ENCODE results near the gene ARFRP1. TPM values are rescaled to one million over a fixed set of nuclear protein-coding genes. Genes with fewer than 3 reads are reported as not detected.

ARFRP1 gene
- total RNA-seq, 1 experiment from 2014 or later: 71.2 TPM

DNA sequence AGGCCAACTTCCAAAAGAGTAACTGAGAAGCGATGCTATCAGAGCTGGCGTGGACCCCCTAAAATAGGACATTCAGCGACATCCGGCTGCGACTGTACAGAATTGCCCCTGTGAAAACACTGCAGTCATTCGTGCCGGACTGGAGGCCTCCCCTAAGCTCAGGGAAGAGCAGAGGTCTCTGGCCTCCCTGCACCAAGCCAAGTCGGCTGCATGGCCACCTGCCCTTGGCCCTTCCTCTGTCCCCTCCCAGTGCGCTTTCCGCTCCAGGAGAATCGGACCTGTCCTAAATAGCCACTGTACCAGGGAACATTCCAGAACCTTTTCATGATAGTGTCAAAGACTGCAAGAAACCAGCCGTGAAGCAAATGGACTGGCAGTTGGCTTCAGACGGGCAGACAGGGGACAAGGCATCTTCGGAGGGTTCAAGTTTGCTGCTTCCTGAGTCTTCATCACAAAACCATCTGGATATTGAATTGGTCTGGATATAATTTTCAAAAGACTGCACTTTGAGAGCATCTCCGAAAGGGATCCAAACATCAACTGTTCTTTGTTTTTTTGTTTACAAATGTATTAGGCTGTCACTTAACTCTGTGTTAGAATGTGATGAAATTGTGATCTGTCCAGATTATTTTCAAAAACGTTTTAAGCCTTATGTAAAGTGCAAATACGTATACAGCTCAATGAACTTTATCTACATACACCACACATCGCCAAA lies 48.3 kb upstream of the ARFRP1 start:
- H3K36me3 ChIP-seq (ENCODE audit: low read depth, low read length): no peaks in the 10 kb centered on the region
- H3K4me1 ChIP-seq (ENCODE audit: insufficient read depth, low read length): no peaks in the 10 kb centered on the region
- ATAC-seq (no peak), DNase-seq (no peak)
- no peaks in the 10 kb centered on the region for H3K79me2 ChIP-seq (ENCODE audit: low read length)
- no peak overlapping the region for H3K4me2 ChIP-seq (ENCODE audit: low read length)
- H3K27me3 ChIP-seq (ENCODE audit: low read length): no peaks in the 10 kb centered on the region
- no peaks in the 10 kb centered on the region for H3K9me2 ChIP-seq (replicated peaks; ENCODE audit: low read length)
- H3K27ac ChIP-seq (ENCODE audit: low read length): no peak overlapping the region
- no peak for TF ChIP-seq EZH2 (IDR thresholded peaks at IDR 0.05; ENCODE audit: low read length, unreplicated experiment)
- TF ChIP-seq EZH2phosphoT487 (IDR thresholded peaks at IDR 0.05; ENCODE audit: borderline replicate concordance, low read length): no peak
- H3K9me3 ChIP-seq (ENCODE audit: low read length): no peaks in the 10 kb centered on the region
- ChIA-PET CTCF (no interaction called here), POLR2A (ENCODE audit: unreplicated experiment) (no interaction called here)
- no TSS peak for BruUV-seq (replicated peaks)
- H4K20me1 ChIP-seq (ENCODE audit: low read length): no peaks in the 10 kb centered on the region
- no peak overlapping the region for H3K4me3 ChIP-seq (ENCODE audit: low read length)
- intact Hi-C loops (cut with micrococcal nuclease): no loop called here
- H3K9ac ChIP-seq (ENCODE audit: low read length): no peak overlapping the region
- no peak overlapping the region for H2AFZ ChIP-seq (ENCODE audit: low read length)
- H3F3A ChIP-seq (ENCODE audit: low read length, unreplicated experiment): no peaks in the 10 kb centered on the region

GRCh38 chr20:63754008-63754407 lies 46.2 kb upstream of the ARFRP1 start:
- Histone ChIP-seq H3K4me3 (ENCODE audit: low read length) (no peak overlapping the region), H3K79me2 (ENCODE audit: low read length) (no peaks in the 10 kb centered on the region), H3K9me2 (replicated peaks; ENCODE audit: low read length) (no peaks in the 10 kb centered on the region), H3K4me2 (ENCODE audit: low read length) (no peak overlapping the region), H4K20me1 (ENCODE audit: low read length) (no peaks in the 10 kb centered on the region), H3K27me3 (ENCODE audit: low read length) (no peaks in the 10 kb centered on the region), H3F3A (ENCODE audit: low read length, unreplicated experiment) (no peaks in the 10 kb centered on the region), H3K4me1 (ENCODE audit: insufficient read depth, low read length) (no peaks in the 10 kb centered on the region), H3K36me3 (ENCODE audit: low read depth, low read length) (no peaks in the 10 kb centered on the region), H3K9me3 (ENCODE audit: low read length) (no peaks in the 10 kb centered on the region), H2AFZ (ENCODE audit: low read length) (no peak overlapping the region), H3K9ac (ENCODE audit: low read length) (no peak overlapping the region), H3K27ac (ENCODE audit: low read length) (no peak overlapping the region)
- intact Hi-C loops (cut with micrococcal nuclease): no loop called here
- DNase-seq: no peak
- TF ChIP-seq, protein P1, sequence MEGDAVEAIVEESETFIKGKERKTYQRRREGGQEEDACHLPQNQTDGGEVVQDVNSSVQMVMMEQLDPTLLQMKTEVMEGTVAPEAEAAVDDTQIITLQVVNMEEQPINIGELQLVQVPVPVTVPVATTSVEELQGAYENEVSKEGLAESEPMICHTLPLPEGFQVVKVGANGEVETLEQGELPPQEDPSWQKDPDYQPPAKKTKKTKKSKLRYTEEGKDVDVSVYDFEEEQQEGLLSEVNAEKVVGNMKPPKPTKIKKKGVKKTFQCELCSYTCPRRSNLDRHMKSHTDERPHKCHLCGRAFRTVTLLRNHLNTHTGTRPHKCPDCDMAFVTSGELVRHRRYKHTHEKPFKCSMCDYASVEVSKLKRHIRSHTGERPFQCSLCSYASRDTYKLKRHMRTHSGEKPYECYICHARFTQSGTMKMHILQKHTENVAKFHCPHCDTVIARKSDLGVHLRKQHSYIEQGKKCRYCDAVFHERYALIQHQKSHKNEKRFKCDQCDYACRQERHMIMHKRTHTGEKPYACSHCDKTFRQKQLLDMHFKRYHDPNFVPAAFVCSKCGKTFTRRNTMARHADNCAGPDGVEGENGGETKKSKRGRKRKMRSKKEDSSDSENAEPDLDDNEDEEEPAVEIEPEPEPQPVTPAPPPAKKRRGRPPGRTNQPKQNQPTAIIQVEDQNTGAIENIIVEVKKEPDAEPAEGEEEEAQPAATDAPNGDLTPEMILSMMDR (conservative IDR thresholded peaks at IDR 0.05; ENCODE audit: low read depth, low read length): no peak
- no peak for TF ChIP-seq EZH2phosphoT487 (IDR thresholded peaks at IDR 0.05; ENCODE audit: borderline replicate concordance, low read length)
- TF ChIP-seq EZH2 (IDR thresholded peaks at IDR 0.05; ENCODE audit: low read length, unreplicated experiment): no peak
- ChIA-PET CTCF (no interaction called here), POLR2A (ENCODE audit: unreplicated experiment) (no interaction called here)
- BruUV-seq (replicated peaks): no TSS peak
- ATAC-seq: no peak

- ChIA-PET POLR2A (ENCODE audit: unreplicated experiment) (no interaction called here), CTCF (no interaction called here)
- H3K27ac ChIP-seq (ENCODE audit: low read length): no peak overlapping the region
- BruUV-seq (replicated peaks): no TSS peak
- H3K36me3 ChIP-seq (ENCODE audit: low read depth, low read length): no peaks in the 10 kb centered on the region
- intact Hi-C loops (cut with micrococcal nuclease): no loop called here
- ATAC-seq: no peak
- DNase-seq: no peak
- no peaks in the 10 kb centered on the region for H3F3A ChIP-seq (ENCODE audit: low read length, unreplicated experiment)
- no peaks in the 10 kb centered on the region for H3K27me3 ChIP-seq (ENCODE audit: low read length)
- H3K4me3 ChIP-seq (ENCODE audit: low read length): no peak overlapping the region
- no peaks in the 10 kb centered on the region for H3K4me1 ChIP-seq (ENCODE audit: insufficient read depth, low read length)
- H3K4me2 ChIP-seq (ENCODE audit: low read length): no peak overlapping the region
- H3K9ac ChIP-seq (ENCODE audit: low read length): no peak overlapping the region
- TF ChIP-seq, protein P1 (conservative IDR thresholded peaks at IDR 0.05; ENCODE audit: low read depth, low read length): no peak
- TF ChIP-seq EZH2 (IDR thresholded peaks at IDR 0.05; ENCODE audit: low read length, unreplicated experiment): no peak
- TF ChIP-seq EZH2phosphoT487 (IDR thresholded peaks at IDR 0.05; ENCODE audit: borderline replicate concordance, low read length): no peak
- H4K20me1 ChIP-seq (ENCODE audit: low read length): no peaks in the 10 kb centered on the region
- H3K79me2 ChIP-seq (ENCODE audit: low read length): no peaks in the 10 kb centered on the region
- no peak overlapping the region for H2AFZ ChIP-seq (ENCODE audit: low read length)
- H3K9me2 ChIP-seq (replicated peaks; ENCODE audit: low read length): no peaks in the 10 kb centered on the region
- H3K9me3 ChIP-seq (ENCODE audit: low read length): no peaks in the 10 kb centered on the region
Observed at GRCh38 chr20:63753381-63753780, 45.6 kb upstream of the ARFRP1 start.

All from PC-3 (cell line).